AG08396 (cell line): ENCODE measurements around the gene SEC62.
"Not testable (repeated sequence)": the region's sequence is repeated elsewhere in the genome, so short reads cannot be mapped to it uniquely, and the experiment has no call there.

Source experiments
- DNase-seq: peaks from one replicate; pipeline ENCODE4 v3.0.0; 2012; ENCODE audit warnings: low spot score, mixed read lengths

The SEC62 gene

DNA sequence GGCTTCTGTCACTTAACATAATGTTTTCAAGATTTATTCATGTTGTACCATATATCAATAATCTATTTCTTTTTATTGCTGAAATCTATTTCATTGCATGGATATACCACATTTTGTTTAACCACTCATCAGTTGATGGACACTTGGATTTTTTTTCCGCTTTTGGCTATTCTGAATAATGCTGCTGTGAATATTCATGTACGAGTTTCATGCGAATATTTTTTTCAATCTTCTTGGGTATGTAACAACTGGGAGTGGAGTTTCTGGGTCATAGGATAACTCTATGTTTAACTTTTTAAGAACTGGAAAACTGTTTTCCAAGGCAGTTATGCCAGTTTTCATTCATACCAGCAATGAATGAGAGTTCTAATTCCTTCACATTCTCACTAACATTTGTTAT, 49.5 kb downstream of the SEC62 start:
- DNase-seq: no peak

DNA sequence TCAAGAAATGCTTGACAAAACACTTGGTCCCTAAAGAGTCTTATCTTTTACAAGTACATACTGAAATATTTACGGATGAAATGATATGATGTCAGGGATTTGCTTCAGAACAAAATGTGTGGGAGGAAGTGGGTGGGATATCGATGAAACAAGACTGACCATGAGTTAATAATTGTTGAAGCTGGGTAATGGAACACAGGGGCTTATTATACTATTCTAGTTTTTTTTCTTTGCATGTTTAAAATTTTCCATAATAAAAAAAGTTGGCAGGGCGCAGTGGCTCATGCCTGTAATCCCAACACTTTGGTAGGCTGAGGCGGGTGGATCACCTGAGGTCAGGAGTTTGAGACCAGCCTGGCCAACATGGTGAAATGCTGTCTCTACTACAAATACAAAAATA, 52.7 kb downstream of the SEC62 start:
- not testable (repeated sequence) for DNase-seq

DNA sequence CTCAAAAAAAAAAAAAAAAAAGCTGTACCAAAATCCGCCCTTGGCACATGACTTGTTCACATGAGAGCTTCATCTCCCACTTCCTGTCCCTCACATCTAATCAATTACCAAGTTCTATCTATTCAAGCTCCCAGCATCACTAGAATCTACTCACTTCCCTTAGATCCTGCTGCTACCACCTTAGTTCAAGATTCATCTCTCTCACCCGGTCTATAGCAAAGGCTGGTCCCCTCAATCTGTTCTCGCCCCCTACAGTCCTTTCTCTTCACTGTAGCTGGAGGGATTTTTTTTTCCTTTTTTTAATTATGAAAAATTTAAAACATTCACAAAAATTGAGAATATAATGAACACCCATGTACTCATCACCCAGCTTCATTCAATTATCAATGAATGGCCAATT, 54.5 kb downstream of the SEC62 start:
- no peak for DNase-seq

DNA sequence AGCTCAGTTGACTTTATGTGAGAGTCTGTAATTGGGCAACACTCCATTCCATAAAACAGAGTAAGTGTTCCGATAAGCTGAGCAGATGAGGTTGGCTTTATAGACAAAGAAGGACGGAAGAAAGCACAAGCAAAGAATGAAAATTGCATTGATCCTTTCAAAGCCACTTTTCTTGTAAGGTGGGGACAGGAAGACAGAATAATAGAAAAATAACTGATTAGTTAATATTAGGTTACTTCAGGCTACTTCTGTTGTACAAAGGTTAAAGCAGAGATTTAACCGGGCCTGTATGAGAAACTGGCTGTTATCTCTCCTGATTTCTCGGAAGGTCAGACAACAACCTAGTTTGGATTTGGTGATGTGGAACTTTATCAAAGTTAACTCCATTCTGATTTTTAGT, 55.7 kb downstream of the SEC62 start:
- DNase-seq: no peak

DNA sequence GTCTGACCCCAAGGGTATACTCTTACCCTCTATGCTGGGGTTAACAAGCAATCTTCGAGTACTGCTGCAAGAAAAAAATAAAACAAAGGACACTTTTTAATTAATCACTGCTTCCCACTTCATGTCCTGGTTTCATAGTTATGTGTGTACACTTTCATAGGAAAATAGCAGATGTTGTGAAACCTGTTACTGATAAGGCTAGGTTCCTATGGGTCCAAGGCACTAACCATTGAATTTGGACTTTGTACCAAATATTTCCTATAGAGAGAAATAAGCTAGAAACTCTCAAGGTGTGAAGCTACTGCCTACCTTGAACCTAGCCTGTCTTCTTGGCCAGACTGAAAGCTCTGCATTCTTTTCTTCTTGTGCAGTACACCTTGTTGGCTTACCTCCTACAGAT, 56.6 kb downstream of the SEC62 start:
- DNase-seq: no peak

DNA sequence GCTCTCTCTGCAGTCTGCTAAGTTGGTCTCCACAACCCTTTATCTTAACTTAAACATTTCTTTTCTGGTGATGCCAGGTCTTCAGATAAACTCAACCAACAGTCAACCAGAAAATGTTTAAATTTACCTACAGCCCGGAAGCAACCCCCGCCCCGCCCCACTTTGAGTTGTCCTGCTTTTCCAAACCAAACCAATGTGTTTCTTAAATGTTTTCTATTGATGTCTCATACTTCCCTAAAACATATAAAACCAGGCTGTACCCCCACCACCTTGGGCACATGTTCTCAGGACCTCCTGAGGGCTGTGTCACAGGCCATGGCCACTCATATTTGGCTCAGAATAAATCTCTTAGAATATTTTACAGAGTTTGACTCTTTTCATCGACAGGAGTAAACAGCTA, 58.0 kb downstream of the SEC62 start:
- DNase-seq: no peak

DNA sequence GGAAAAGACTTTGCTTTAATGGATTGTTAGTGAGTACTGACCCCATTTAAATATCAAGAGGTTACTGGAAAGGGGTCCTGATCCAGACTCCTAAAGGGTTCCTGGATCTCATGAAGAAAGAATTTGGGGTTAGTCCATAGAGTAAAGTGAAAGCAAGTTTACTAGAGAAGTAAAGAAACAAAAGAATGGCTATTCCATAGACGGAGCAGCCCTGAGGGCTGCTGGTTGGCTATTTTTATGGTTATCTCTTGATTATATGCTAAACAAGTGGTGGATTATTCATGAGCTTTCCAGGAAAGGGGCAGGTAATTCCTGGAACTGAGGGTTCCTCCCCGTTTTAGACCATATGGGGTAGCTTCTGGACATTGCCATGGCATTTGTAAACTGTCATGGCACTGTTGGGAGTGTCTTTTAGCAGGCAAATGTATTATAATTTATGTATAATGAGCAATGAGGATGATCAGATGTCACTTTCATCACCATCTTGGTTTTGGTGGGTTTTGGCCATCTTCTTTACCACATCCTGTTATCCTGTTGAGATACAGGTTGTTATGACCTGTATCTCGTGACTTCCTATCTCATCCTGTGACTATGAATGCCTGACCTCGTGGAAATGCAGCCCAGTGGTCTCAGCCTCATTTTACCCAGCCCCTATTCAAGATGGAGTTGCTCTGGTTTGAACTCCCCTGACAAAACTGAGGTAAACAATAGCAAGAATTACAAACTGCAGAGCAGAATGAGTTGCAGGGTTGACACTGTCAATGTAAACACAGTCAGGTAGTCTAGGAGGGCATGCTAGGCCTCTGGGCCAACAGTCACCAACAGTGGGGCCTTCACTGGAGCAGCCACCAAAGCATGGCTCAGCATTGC, 60.9 kb downstream of the SEC62 start:
- no peak for DNase-seq

DNA sequence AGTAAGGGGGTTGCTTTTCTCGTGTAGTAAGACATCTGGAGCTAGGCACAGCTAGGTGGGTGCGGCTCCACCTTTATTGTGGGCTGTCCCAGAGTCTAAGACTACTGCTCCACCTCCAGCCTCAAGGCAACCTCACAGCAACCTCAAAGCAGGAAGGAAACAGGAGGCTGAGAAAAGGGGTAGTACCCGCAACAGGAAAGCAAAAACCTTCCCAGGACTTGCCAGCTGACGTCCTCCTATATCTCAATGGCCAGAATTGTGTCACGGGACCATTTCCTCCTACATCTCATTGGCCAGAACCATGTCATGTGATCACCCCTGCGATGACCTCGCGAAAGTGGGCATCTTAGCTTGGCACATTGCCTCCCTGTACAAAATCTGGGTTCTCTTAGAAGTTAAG, 66.9 kb downstream of the SEC62 start:
- DNase-seq: no peak

DNA sequence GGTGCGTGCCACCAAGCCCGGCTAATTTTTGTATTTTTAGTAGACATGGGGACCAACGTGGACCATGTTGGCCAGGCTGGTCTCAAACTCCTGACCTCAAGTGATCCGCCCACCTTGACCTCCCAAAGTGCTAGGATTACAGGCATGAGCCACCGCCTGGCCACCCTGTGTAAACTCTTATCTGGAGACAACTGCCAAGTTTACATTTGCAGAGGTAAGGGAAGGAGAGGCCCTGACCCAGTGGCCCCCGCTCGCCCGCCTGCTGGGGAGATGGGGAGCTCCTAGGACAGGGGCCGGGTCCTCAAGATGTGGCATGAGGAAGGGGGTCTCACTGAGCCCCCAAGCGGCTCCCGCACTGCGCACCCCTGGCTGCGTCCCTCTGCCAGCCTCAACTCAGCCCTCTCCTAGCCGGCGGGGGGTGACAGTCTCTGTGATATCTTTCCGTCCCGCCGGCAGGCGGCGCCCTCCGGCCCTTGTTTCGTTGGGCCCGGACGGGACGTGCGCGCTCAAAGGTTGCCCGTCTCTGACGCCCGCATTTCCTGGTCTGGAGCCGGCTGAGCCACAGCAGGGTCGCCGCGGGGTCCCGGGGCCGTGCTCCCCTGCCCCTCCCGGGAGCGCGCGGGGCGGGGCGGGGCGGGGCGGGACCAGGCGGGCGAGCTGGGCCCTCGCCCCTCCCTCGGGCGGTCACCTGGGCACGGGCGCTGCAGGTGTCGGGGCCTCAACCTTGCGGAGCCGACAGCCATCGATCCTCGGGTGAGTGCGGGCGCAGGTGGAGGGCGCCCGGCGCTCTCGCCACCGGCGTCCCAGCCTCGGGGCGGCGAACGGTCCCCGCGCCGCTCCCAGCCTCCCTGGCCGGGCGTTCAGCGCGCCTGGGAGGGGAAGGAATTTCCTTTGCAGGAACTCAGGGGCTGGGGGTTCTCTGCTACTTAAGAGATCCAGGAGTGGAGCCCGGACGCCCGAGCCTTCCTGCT, 71.1 kb downstream of the SEC62 start, which contains the start of gene GPR160:
Gene GPR160 (plus strand): TSS at position 533 of the 971 bp plus-strand sequence. CDS start 45,978 bp downstream, outside the sequence.
- DNase-seq: peak; percentile 61

DNA sequence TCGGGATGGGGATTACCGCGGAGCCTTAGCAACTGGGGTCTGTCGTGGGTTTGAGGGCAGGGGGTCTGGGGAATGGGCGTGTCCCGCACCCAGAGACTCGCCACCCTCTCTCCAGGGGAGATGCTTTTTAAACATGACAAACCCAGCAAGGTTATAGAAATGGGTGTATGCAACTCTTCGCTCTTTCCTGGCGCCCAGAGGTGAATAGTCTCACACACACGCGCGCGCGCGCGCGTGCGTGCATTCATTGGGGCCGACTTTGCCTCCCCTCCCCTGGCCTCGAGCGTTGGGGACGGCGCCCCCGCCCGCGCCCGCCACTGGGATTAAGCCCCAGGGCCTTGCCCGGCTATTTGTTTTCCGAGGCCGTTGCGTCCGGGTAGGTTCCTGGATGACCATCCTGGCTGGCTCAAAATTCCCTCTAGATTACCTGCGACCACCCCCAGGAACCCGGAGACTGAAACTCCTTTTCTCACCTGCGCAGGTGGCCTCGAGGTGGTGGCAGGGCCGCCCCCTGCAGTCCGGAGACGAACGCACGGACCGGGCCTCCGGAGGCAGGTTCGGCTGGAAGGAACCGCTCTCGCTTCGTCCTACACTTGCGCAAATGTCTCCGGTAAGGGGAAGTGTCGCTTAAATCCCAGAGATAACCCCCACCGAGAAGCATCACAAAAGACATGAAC, 72.0 kb downstream of the SEC62 start:
- no peak for DNase-seq

DNA sequence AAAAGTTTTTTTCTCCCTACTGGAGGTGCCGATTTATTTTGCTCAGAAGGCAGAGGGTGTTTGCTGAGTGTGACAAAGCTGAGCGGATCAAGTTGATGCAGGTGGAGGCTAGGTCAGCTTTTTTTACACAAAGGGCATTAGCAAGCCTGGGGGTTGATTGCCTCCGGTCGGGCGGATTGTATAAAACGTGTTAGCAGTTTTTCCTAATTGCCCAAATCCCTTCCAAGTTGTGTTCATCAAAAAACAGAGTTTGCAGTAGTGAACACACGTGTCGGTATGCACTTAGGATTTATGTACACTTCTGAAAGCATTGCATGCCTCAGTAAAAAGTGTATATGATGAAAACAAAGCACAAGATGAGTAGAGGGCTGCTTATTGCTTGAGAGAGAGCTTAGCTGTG, 73.8 kb downstream of the SEC62 start:
- no peak for DNase-seq

DNA sequence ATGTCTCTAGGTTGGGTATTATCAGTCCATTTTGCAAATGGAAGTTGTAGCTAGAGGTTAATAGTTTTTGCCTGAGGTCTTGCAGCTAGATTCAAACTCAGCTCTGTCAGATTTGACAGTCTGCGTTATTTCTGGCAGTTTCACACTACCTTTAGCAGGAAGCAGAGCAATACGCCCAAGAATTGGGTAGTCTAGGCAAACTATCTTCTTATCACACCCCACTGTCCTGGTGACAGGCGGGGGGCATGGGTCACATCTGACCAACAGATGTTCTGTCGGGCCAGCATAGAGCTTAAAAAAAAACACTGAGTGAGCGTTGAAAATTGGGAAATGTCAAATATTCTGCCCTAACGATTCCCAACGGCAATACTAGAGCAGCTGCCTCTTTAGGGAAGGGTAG, 76.9 kb downstream of the SEC62 start:
- DNase-seq: no peak

DNA sequence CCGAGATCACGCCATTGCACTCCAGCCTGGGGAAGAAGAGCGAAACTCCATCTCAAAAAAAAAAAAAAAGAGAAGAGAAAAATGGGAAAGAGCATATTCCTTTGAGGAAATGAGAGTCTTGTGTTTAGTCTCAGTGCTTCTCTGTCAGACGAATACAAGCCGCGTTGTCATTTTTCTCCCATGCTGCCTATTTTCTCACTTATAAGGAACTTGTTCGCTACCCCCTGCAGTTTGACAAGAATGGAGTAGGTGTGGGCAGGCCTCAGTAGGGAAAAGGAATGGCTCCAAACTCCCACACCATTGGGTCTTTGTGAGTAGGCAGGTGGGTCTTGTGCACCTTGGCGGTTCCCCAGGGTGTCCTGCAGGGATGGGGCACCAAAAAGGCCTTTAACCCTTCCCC, 77.7 kb downstream of the SEC62 start:
- no peak for DNase-seq

DNA sequence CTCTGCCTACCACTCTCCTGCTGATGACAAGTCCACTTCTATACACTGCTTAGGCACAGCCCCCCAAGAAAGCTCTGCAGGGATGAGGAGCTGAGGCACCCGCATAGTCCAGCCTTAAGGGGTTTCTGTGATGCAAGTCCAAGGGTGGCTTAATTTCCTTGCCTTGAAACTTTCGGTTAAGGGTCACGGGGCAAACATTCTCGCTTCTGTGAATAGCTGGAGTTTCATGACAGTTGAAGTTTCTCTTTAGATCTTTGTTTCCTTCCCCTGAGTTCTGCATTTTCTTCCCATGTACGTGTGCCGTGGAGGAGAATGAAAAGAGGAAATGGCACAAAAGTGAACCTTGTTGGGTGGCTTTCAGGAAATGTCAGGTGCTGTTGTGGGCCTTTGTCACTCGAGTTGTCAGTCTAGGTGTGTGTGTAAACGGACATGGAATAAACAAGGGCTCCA, 78.2 kb downstream of the SEC62 start:
- DNase-seq: no peak

DNA sequence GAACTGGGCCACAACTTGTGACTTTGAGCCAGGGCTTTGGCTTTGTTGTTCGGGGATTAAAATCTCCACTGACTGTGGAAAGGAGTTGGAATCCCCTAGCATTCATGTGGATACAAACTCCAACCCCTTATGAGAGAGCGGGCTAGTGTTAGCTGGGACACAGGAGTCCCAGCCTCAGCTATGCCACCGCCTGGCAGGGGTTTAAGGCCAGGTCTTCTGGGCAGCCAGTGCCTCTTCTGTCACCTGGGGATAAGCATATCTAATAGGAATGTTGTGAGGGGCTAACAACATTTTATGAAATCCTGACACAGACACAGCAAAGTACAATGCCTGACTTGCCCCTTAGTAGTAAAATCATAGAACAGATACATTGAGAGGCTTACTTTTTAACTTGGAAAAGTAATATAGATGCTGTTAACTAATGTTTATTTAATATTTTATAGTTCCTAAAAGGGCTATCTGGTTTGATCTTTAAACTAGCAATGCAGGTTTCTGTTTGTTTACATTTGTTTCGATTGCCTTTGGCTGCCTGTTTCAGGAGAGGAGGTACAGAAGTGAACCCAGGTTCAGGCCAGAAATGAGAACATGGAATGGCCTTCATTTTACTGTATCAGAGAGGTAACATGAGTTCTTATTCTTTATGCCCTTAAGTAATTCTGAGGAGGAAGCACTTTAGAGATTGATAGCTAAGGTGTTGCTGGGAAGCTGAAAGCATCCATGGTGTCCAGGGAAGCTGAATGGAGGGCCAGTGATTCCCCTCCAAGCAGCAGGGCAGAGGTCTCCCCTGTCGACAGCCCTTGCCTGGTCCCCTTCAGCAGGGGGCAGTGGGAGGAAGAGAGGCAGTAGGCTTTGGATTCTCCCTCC, 79.9 kb downstream of the SEC62 start:
- DNase-seq: no peak

DNA sequence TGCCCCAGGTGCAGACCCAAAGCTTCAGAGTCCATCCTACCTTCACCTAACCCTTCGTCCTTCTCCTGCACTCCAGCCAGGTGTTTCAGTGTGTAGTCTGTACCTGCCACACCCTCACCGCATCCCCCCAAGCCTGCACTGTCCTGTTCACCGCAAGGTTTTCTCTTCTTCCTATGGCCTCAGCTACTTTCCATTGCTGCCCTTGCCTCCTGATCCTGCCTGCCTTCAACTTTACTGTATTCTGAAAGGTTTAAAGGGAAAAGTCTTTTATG, 80.5 kb downstream of the SEC62 start:
- no peak for DNase-seq
